Testis (tissue), 2 donors: ENCODE data around the gene RHOU.

Experiments
- POLR2A ChIP-seq: fragments of 450-650 bp; IDR thresholded peaks from one replicate; pipeline ENCODE4 v1.6.1; 2017; ENCODE audit warnings: antibody characterized with exemption, mild to moderate bottlenecking, moderate library complexity
- TF ChIP-seq, protein P1 (sequence below), 3 experiments: fragments of 450-650 bp in 2 of 3; fragments of 200-600 bp in 1 of 3; sonication (generic) in 1 of 3; IDR thresholded peaks; one replicate each; pipeline ENCODE4 v1.5.1; 2016 to 2019; ENCODE audit warnings: antibody characterized with exemption in 3 of 3, mild to moderate bottlenecking in 2 of 3, moderate library complexity in 1 of 3

DNA sequence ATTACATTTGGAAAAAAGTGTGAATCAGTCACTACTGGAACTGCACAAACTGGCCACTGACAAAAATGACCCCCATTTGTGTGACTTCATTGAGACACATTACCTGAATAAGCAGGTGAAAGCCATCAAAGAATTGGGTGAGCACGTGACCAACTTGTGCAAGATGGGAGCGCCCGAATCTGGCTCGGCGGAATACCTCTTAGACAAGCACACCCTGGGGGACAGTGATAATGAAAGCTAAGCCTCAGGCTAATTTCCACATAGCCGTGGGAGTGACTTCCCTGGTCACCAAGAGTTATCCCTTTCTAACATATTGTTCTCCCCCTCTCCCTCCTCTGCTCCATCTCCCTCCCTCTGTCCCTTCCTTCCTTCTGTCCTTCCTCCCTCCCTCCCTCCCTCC lies 47.7 kb upstream of the RHOU start:
- TF ChIP-seq POLR2A, result no peak
- TF ChIP-seq, protein P1, sequence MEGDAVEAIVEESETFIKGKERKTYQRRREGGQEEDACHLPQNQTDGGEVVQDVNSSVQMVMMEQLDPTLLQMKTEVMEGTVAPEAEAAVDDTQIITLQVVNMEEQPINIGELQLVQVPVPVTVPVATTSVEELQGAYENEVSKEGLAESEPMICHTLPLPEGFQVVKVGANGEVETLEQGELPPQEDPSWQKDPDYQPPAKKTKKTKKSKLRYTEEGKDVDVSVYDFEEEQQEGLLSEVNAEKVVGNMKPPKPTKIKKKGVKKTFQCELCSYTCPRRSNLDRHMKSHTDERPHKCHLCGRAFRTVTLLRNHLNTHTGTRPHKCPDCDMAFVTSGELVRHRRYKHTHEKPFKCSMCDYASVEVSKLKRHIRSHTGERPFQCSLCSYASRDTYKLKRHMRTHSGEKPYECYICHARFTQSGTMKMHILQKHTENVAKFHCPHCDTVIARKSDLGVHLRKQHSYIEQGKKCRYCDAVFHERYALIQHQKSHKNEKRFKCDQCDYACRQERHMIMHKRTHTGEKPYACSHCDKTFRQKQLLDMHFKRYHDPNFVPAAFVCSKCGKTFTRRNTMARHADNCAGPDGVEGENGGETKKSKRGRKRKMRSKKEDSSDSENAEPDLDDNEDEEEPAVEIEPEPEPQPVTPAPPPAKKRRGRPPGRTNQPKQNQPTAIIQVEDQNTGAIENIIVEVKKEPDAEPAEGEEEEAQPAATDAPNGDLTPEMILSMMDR (IDR thresholded peaks at IDR 0.05), result no peak
